Neural progenitor cell (in vitro differentiated cells): ENCODE data around the gene EHMT1.

ENCODE experiments used
- EZH2 ChIP-seq: fragments of 200-600 bp; sonication (generic); IDR thresholded peaks from 2 replicates; pipeline ENCODE4 v1.6.1; 2017; ENCODE audit warnings: antibody characterized with exemption, mild to moderate bottlenecking, moderate library complexity
- EZH2phosphoT487 ChIP-seq: fragments of 200-600 bp; sonication (generic); IDR thresholded peaks from 2 replicates; pipeline ENCODE4 v1.6.1; 2017; ENCODE audit warnings: antibody characterized with exemption
- TF ChIP-seq, protein P1 (sequence below): fragments of 200-600 bp; sonication (generic); IDR thresholded peaks from 2 replicates; pipeline ENCODE4 v1.5.1; 2017; ENCODE audit warnings: antibody characterized with exemption, mild to moderate bottlenecking

DNA sequence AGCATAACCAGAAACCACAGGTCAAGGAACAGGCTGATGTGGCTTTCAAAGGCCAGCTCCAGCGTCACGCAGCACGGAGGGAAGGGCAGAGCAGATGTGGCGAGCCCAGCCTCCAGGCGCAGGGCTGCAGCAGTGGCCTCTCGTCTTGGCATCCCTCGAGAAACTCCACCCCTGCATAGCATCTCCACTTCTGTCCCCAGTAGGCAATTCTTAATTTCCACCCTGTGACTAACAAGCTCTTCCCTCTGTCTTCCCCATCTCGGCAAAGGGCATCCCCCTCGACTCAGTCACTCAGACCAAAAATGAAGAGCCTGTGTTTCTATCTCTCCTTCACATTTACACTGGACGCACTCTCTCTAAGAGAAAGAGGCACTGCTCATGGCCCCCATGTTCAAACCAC lies 257.0 kb downstream of the EHMT1 start:
- TF ChIP-seq, protein P1, sequence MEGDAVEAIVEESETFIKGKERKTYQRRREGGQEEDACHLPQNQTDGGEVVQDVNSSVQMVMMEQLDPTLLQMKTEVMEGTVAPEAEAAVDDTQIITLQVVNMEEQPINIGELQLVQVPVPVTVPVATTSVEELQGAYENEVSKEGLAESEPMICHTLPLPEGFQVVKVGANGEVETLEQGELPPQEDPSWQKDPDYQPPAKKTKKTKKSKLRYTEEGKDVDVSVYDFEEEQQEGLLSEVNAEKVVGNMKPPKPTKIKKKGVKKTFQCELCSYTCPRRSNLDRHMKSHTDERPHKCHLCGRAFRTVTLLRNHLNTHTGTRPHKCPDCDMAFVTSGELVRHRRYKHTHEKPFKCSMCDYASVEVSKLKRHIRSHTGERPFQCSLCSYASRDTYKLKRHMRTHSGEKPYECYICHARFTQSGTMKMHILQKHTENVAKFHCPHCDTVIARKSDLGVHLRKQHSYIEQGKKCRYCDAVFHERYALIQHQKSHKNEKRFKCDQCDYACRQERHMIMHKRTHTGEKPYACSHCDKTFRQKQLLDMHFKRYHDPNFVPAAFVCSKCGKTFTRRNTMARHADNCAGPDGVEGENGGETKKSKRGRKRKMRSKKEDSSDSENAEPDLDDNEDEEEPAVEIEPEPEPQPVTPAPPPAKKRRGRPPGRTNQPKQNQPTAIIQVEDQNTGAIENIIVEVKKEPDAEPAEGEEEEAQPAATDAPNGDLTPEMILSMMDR = no peak
- TF ChIP-seq EZH2phosphoT487 = no peak
- TF ChIP-seq EZH2 = no peak
